HepG2 (cell line): ENCODE results near the gene KPNA3. TPM values are rescaled to one million over a fixed set of nuclear protein-coding genes. Genes with fewer than 3 reads are reported as not detected.
A peak's percentile ranks its signal among the peaks of the same experiment; 100 is the strongest.

Experiments used
- ARNT2 ChIP-seq: sonication (generic); formaldehyde crosslinking; IDR thresholded peaks from 2 replicates; pipeline ENCODE4 v1.8.0; 2022; ENCODE audit warnings: mild to moderate bottlenecking, low read depth, missing genetic modification reagents, moderate library complexity
- CAMTA2 ChIP-seq: sonication (generic); formaldehyde crosslinking; IDR thresholded peaks from 2 replicates; pipeline ENCODE4 v1.4.0; 2020; ENCODE audit warnings: mild to moderate bottlenecking, missing genetic modification reagents, borderline replicate concordance
- CC2D1A ChIP-seq: sonication (generic); formaldehyde crosslinking; IDR thresholded peaks from 2 replicates; pipeline ENCODE4 v1.8.1; 2023; ENCODE audit warnings: mild to moderate bottlenecking, missing genetic modification reagents
- EHMT2 ChIP-seq: fragments of 200-600 bp; sonication (generic); IDR thresholded peaks from 2 replicates; pipeline ENCODE4 v1.7.0; 2017; ENCODE audit warnings: antibody characterized with exemption, low read depth, low read length, borderline replicate concordance
- ELK4 ChIP-seq: sonication (generic); formaldehyde crosslinking; IDR thresholded peaks from 2 replicates; pipeline ENCODE4 v1.9.0; 2021; ENCODE audit warnings: missing genetic modification reagents, borderline replicate concordance
- GTF2F1 ChIP-seq: fragments of 150-350 bp; IDR thresholded peaks from 2 replicates; pipeline ENCODE4 v1.6.1; 2014; ENCODE audit warnings: low read length
- IKZF4 ChIP-seq: sonication (generic); formaldehyde crosslinking; IDR thresholded peaks from 2 replicates; pipeline ENCODE4 v1.5.1; 2020; ENCODE audit warnings: borderline replicate concordance, mild to moderate bottlenecking, low read depth, missing genetic modification reagents; ENCODE audit errors: not compliant biosample characterization
- LCORL ChIP-seq, 2 experiments: fragments of 450-650 bp in 1 of 2; sonication (generic) in 1 of 2; formaldehyde crosslinking in 1 of 2; IDR thresholded peaks; 2 replicates each; pipeline versions ENCODE4 v1.5.0 to v1.6.1; 2017 to 2020; ENCODE audit warnings: antibody characterized with exemption in 1 of 2, missing genetic modification reagents in 1 of 2
- NAIF1 ChIP-seq: sonication (generic); formaldehyde crosslinking; IDR thresholded peaks from 2 replicates; pipeline ENCODE4 v1.5.0; 2020; ENCODE audit warnings: mild to moderate bottlenecking, missing genetic modification reagents, borderline replicate concordance
- NFE2 ChIP-seq: sonication (generic); formaldehyde crosslinking; IDR thresholded peaks from 2 replicates; pipeline ENCODE4 v1.4.0; 2020; ENCODE audit warnings: missing genetic modification reagents
- RARA ChIP-seq: IDR thresholded peaks from 2 replicates; pipeline ENCODE4 v1.6.1; 2016; ENCODE audit warnings: missing genetic modification reagents, missing compliant biosample characterization
- SCMH1 ChIP-seq: sonication (generic); formaldehyde crosslinking; IDR thresholded peaks from 2 replicates; pipeline ENCODE4 v1.9.0; 2021; ENCODE audit warnings: missing genetic modification reagents, mild to moderate bottlenecking, borderline replicate concordance
- SNAI1 ChIP-seq: sonication (generic); formaldehyde crosslinking; IDR thresholded peaks from 2 replicates; pipeline ENCODE4 v1.5.0; 2020; ENCODE audit warnings: mild to moderate bottlenecking, missing genetic modification reagents, borderline replicate concordance
- THRA ChIP-seq: sonication (generic); formaldehyde crosslinking; IDR thresholded peaks from 2 replicates; pipeline ENCODE4 v1.4.0; 2020; ENCODE audit warnings: missing genetic modification reagents, borderline replicate concordance
- ZFP1 ChIP-seq: IDR thresholded peaks from 2 replicates; pipeline ENCODE4 v1.6.1; 2016
- ZNF543 ChIP-seq: sonication (generic); formaldehyde crosslinking; IDR thresholded peaks from 2 replicates; pipeline ENCODE4 v1.4.0; 2020; ENCODE audit warnings: mild to moderate bottlenecking, missing genetic modification reagents
- ZNF546 ChIP-seq: sonication (generic); formaldehyde crosslinking; conservative IDR thresholded peaks from 2 replicates; pipeline ENCODE4 v1.8.1; 2023; ENCODE audit warnings: mild to moderate bottlenecking, missing genetic modification reagents
- ZNF562 ChIP-seq: sonication (generic); formaldehyde crosslinking; IDR thresholded peaks from 2 replicates; pipeline ENCODE4 v1.8.0; 2022; ENCODE audit warnings: missing genetic modification reagents, borderline replicate concordance
- ZNF678 ChIP-seq: sonication (generic); formaldehyde crosslinking; IDR thresholded peaks from 2 replicates; pipeline ENCODE4 v1.4.0; 2020; ENCODE audit warnings: mild to moderate bottlenecking, missing genetic modification reagents
- ZNF687 ChIP-seq: sonication (generic); formaldehyde crosslinking; IDR thresholded peaks from 2 replicates; pipeline ENCODE4 v1.5.1; 2020; ENCODE audit warnings: mild to moderate bottlenecking, missing genetic modification reagents, moderate library complexity
- ZNF724P ChIP-seq: sonication (generic); formaldehyde crosslinking; IDR thresholded peaks from 2 replicates; pipeline ENCODE4 v1.8.0; 2022; ENCODE audit warnings: missing genetic modification reagents, borderline replicate concordance
- ZNF766 ChIP-seq: sonication (generic); formaldehyde crosslinking; IDR thresholded peaks from 2 replicates; pipeline ENCODE4 v1.5.0; 2020; ENCODE audit warnings: missing genetic modification reagents, borderline replicate concordance
- ZNF883 ChIP-seq: sonication (generic); formaldehyde crosslinking; IDR thresholded peaks from 2 replicates; pipeline ENCODE4 v1.5.1; 2020; ENCODE audit warnings: mild to moderate bottlenecking, missing genetic modification reagents; ENCODE audit errors: not compliant biosample characterization
- polyA plus RNA-seq, 8 experiments: library from polyadenylated mRNA; depleted of rRNA in 3 of 8; stranded (reverse) in 7 of 8; unstranded in 1 of 8; fragments of >200 nt; fragmentation: Illumina TruSeq in 4 of 8; extraction: Trizol in 4 of 8; gene quantifications; 2 replicates each; pipeline versions ENCODE4 v1.2.1 to v1.2.3, GENCODE V29; 2011 to 2016; ENCODE audit warnings: low read depth in 4 of 8, missing spikeins in 1 of 8, mixed read lengths in 1 of 8; ENCODE audit not compliant: insufficient read depth in 1 of 8
- total RNA-seq, 5 experiments: library from RNA; depleted of rRNA; stranded (reverse); fragments of >200 nt; fragmentation: Illumina TruSeq; extraction: Trizol; gene quantifications; 2 replicates each; pipeline ENCODE4 v1.2.3, GENCODE V29; 2016; ENCODE audit warnings: low read depth in 1 of 5

The KPNA3 gene
- total and polyA plus RNA-seq, 2 of the 13 experiments (the other 11 are each of a cell fraction or from before 2014, with no cell fraction given) = 13.0 to 28.9 TPM

GRCh38 chr13:49690995-49691784, 101.3 kb downstream of the KPNA3 start, which contains the start of gene EBPL (continued):
- TF ChIP-seq THRA (CRISPR knock-in tag) (peak; percentile 55; the same call in 1 of the 2 replicates), GTF2F1 (no peak), ZNF546 (CRISPR knock-in tag) (0 out of 2 replicates have a peak, but pooled peaks have one; percentile 59), ZNF562 (CRISPR knock-in tag) (no peak), ZNF678 (CRISPR knock-in tag) (0 out of 2 replicates have a peak, but pooled peaks have one; percentile 39), NFE2 (CRISPR knock-in tag) (no peak), ARNT2 (peak; percentile 98), SNAI1 (CRISPR knock-in tag) (no peak), CC2D1A (CRISPR knock-in tag) (no peak), ZNF687 (peak; percentile 98), LCORL (IDR thresholded peaks at IDR 0.05) (no peak), LCORL (CRISPR knock-in tag; IDR thresholded peaks at IDR 0.05) (peak; percentile 87), ZNF766 (peak; percentile 90; the same call in 1 of the 2 replicates), ZFP1 (CRISPR knock-in tag) (no peak), ZNF724P (peak; percentile 97), ZNF543 (CRISPR knock-in tag) (0 out of 2 replicates have a peak, but pooled peaks have one; percentile 26), NAIF1 (CRISPR knock-in tag) (peak; percentile 87), ZNF883 (CRISPR knock-in tag) (peak; percentile 96), ELK4 (CRISPR knock-in tag) (no peak; the same call in 1 of the 2 replicates), SCMH1 (no peak), CAMTA2 (CRISPR knock-in tag) (no peak), EHMT2 (no peak), RARA (CRISPR knock-in tag) (peak; percentile 50; the same call in 1 of the 2 replicates), IKZF4 (no peak)
